ENCODE results near the gene METTL13.

DNA sequence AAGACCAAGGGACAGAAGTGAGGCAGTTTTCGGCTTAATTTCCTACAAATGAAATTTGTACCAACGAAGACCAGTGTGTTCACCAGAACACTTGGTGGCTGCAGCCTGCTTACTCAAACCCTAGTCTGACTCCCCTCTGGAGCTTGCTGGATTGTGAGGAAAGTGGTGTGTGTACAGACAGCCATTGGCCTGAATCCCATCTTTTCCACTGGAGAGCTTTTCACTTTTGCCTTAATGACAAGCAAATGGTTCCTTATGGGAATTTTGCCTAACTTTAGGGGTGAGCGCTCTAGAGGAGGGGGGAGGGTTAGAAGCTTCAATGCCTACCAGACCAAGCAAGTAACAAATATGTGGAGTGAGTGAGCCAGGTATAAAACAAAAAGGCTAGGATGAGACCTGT lies 17.3 kb downstream of the METTL13 start:
- TF ChIP-seq, protein P1, sequence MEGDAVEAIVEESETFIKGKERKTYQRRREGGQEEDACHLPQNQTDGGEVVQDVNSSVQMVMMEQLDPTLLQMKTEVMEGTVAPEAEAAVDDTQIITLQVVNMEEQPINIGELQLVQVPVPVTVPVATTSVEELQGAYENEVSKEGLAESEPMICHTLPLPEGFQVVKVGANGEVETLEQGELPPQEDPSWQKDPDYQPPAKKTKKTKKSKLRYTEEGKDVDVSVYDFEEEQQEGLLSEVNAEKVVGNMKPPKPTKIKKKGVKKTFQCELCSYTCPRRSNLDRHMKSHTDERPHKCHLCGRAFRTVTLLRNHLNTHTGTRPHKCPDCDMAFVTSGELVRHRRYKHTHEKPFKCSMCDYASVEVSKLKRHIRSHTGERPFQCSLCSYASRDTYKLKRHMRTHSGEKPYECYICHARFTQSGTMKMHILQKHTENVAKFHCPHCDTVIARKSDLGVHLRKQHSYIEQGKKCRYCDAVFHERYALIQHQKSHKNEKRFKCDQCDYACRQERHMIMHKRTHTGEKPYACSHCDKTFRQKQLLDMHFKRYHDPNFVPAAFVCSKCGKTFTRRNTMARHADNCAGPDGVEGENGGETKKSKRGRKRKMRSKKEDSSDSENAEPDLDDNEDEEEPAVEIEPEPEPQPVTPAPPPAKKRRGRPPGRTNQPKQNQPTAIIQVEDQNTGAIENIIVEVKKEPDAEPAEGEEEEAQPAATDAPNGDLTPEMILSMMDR (IDR thresholded peaks at IDR 0.05) = no peak
- no peak for TF ChIP-seq POLR2A (IDR thresholded peaks at IDR 0.05)

Measured in gastroesophageal sphincter (tissue), 3 donors.